HepG2 (cell line): ENCODE measurements around the gene HMGCS2. TPM values are rescaled to one million over a fixed set of nuclear protein-coding genes. Genes with fewer than 3 reads are reported as not detected.
A peak's percentile ranks its signal among the peaks of the same experiment; 100 is the strongest.

Source experiments
- ATF4 ChIP-seq, 2 experiments: fragments of 450-650 bp in 1 of 2; sonication (generic) in 1 of 2; formaldehyde crosslinking; IDR thresholded peaks; 2 replicates each; pipeline versions ENCODE4 v1.5.0 to v1.8.0; 2020 to 2022; ENCODE audit warnings: mild to moderate bottlenecking in 1 of 2, missing genetic modification reagents in 1 of 2
- GLI4 ChIP-seq: sonication (generic); formaldehyde crosslinking; IDR thresholded peaks from 2 replicates; pipeline ENCODE4 v1.5.1; 2020; ENCODE audit warnings: missing genetic modification reagents, mild to moderate bottlenecking, moderate library complexity, borderline replicate concordance
- JUND ChIP-seq: sonication (generic); formaldehyde crosslinking; IDR thresholded peaks from 2 replicates; pipeline ENCODE4 v1.8.0; 2022; ENCODE audit warnings: mild to moderate bottlenecking, missing genetic modification reagents
- NFKB2 ChIP-seq: sonication (generic); formaldehyde crosslinking; IDR thresholded peaks from 2 replicates; pipeline ENCODE4 v1.4.0; 2020; ENCODE audit warnings: missing genetic modification reagents, borderline replicate concordance
- ZNF138 ChIP-seq: sonication (generic); formaldehyde crosslinking; IDR thresholded peaks from 2 replicates; pipeline ENCODE4 v1.5.0; 2020; ENCODE audit warnings: mild to moderate bottlenecking, low read depth, missing genetic modification reagents
- ZNF441 ChIP-seq: sonication (generic); formaldehyde crosslinking; IDR thresholded peaks from 2 replicates; pipeline ENCODE4 v1.7.0; 2021; ENCODE audit warnings: missing genetic modification reagents, borderline replicate concordance
- ZNF460 ChIP-seq: sonication (generic); formaldehyde crosslinking; IDR thresholded peaks from 2 replicates; pipeline ENCODE4 v1.5.1; 2020; ENCODE audit warnings: missing genetic modification reagents, mild to moderate bottlenecking, borderline replicate concordance
- ZNF564 ChIP-seq: sonication (generic); formaldehyde crosslinking; IDR thresholded peaks from 2 replicates; pipeline ENCODE4 v1.8.1; 2023; ENCODE audit warnings: mild to moderate bottlenecking, missing genetic modification reagents
- ZNF616 ChIP-seq: sonication (generic); formaldehyde crosslinking; IDR thresholded peaks from 2 replicates; pipeline ENCODE4 v1.5.0; 2020; ENCODE audit warnings: low read depth, mild to moderate bottlenecking, missing genetic modification reagents
- ZNF678 ChIP-seq: sonication (generic); formaldehyde crosslinking; IDR thresholded peaks from 2 replicates; pipeline ENCODE4 v1.4.0; 2020; ENCODE audit warnings: mild to moderate bottlenecking, missing genetic modification reagents
- ZNF788 ChIP-seq: sonication (generic); formaldehyde crosslinking; IDR thresholded peaks from 2 replicates; pipeline ENCODE4 v1.5.0; 2020; ENCODE audit warnings: mild to moderate bottlenecking, missing genetic modification reagents, borderline replicate concordance
- ZSCAN21 ChIP-seq: sonication (generic); formaldehyde crosslinking; IDR thresholded peaks from 2 replicates; pipeline ENCODE4 v1.8.0; 2022; ENCODE audit warnings: mild to moderate bottlenecking, missing genetic modification reagents, moderate library complexity, borderline replicate concordance
- ZSCAN9 ChIP-seq: IDR thresholded peaks from 2 replicates; pipeline ENCODE4 v1.6.1; 2016; ENCODE audit warnings: borderline replicate concordance
- polyA plus RNA-seq, 8 experiments: library from polyadenylated mRNA; depleted of rRNA in 3 of 8; stranded (reverse) in 7 of 8; unstranded in 1 of 8; fragments of >200 nt; fragmentation: Illumina TruSeq in 4 of 8; extraction: Trizol in 4 of 8; gene quantifications; 2 replicates each; pipeline versions ENCODE4 v1.2.1 to v1.2.3, GENCODE V29; 2011 to 2016; ENCODE audit warnings: low read depth in 4 of 8, missing spikeins in 1 of 8, mixed read lengths in 1 of 8; ENCODE audit not compliant: insufficient read depth in 1 of 8
- total RNA-seq, 5 experiments: library from RNA; depleted of rRNA; stranded (reverse); fragments of >200 nt; fragmentation: Illumina TruSeq; extraction: Trizol; gene quantifications; 2 replicates each; pipeline ENCODE4 v1.2.3, GENCODE V29; 2016; ENCODE audit warnings: low read depth in 1 of 5
- TF ChIP-seq, protein P1 (sequence below): sonication (generic); formaldehyde crosslinking; IDR thresholded peaks from 2 replicates; pipeline ENCODE4 v1.4.0; 2020; ENCODE audit warnings: mild to moderate bottlenecking, missing genetic modification reagents
- TF ChIP-seq, protein P2 (sequence below): IDR thresholded peaks from 2 replicates; pipeline ENCODE4 v1.6.1; 2016; ENCODE audit warnings: low read depth
- TF ChIP-seq, protein P3 (sequence below): sonication (generic); formaldehyde crosslinking; IDR thresholded peaks from 2 replicates; pipeline ENCODE4 v1.4.0; 2020; ENCODE audit warnings: missing genetic modification reagents

HMGCS2 gene
- total and polyA plus RNA-seq, 2 of the 13 experiments (the other 11 are each of a cell fraction or from before 2014, with no cell fraction given), result 0.44 to 1.5 TPM

DNA sequence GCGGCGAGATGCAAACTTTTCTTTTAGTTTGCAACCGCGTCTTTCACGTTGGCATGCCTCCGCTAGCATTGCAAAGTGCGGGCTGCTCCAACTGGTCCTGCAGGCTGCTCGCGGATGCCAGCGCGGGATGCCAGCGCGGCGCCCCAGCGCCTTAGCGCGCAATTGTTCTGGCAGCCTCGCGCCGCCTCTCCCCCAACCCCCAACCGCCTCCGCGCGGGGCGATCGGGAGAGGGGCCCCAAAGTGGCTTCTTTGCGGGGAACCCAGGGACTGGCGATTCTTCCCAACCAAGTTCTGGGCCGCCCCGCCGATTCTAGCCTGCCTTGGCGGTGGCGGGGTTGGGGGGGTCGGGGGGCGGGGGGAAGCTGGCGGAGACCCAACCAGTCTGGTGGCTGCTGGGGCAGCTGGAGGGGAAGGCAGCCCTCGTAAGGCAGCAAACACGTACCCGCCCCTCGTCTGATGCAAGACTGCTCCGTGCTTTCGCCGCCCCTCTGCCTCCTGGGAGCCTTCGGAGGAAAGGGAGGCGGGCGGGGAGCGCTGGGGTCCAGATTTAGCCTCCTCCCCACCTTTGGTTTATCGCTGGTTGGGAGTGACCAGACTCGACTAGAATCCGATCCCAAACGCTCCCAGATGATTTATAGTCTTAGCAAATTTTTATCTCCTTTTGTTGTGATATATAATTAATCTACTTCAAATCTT is 56.2 kb downstream of the HMGCS2 start (continued):
- TF ChIP-seq ZNF460 (CRISPR knock-in tag), result no peak
- TF ChIP-seq, protein P1, sequence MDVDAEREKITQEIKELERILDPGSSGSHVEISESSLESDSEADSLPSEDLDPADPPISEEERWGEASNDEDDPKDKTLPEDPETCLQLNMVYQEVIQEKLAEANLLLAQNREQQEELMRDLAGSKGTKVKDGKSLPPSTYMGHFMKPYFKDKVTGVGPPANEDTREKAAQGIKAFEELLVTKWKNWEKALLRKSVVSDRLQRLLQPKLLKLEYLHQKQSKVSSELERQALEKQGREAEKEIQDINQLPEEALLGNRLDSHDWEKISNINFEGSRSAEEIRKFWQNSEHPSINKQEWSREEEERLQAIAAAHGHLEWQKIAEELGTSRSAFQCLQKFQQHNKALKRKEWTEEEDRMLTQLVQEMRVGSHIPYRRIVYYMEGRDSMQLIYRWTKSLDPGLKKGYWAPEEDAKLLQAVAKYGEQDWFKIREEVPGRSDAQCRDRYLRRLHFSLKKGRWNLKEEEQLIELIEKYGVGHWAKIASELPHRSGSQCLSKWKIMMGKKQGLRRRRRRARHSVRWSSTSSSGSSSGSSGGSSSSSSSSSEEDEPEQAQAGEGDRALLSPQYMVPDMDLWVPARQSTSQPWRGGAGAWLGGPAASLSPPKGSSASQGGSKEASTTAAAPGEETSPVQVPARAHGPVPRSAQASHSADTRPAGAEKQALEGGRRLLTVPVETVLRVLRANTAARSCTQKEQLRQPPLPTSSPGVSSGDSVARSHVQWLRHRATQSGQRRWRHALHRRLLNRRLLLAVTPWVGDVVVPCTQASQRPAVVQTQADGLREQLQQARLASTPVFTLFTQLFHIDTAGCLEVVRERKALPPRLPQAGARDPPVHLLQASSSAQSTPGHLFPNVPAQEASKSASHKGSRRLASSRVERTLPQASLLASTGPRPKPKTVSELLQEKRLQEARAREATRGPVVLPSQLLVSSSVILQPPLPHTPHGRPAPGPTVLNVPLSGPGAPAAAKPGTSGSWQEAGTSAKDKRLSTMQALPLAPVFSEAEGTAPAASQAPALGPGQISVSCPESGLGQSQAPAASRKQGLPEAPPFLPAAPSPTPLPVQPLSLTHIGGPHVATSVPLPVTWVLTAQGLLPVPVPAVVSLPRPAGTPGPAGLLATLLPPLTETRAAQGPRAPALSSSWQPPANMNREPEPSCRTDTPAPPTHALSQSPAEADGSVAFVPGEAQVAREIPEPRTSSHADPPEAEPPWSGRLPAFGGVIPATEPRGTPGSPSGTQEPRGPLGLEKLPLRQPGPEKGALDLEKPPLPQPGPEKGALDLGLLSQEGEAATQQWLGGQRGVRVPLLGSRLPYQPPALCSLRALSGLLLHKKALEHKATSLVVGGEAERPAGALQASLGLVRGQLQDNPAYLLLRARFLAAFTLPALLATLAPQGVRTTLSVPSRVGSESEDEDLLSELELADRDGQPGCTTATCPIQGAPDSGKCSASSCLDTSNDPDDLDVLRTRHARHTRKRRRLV, result no peak
- TF ChIP-seq JUND (CRISPR knock-in tag), result no peak
- no peak for TF ChIP-seq ZSCAN21 (CRISPR knock-in tag)
- TF ChIP-seq GLI4, result no peak
- TF ChIP-seq ZNF564 (CRISPR knock-in tag), result no peak
- no peak for TF ChIP-seq ZNF678 (CRISPR knock-in tag)
- peak; percentile 51; the same call in 1 of the 2 replicates for TF ChIP-seq ZNF788 (CRISPR knock-in tag)
- peak; percentile 61 to 99; a peak in 2 of 4 replicates for TF ChIP-seq ATF4 (CRISPR knock-in tag; IDR thresholded peaks at IDR 0.05)
- peak; percentile 17; the same call in 1 of the 2 replicates for TF ChIP-seq ZSCAN9
- peak; percentile 69; the same call in 1 of the 2 replicates for TF ChIP-seq NFKB2
- no peak for TF ChIP-seq ZNF616 (CRISPR knock-in tag)
- TF ChIP-seq, protein P2, sequence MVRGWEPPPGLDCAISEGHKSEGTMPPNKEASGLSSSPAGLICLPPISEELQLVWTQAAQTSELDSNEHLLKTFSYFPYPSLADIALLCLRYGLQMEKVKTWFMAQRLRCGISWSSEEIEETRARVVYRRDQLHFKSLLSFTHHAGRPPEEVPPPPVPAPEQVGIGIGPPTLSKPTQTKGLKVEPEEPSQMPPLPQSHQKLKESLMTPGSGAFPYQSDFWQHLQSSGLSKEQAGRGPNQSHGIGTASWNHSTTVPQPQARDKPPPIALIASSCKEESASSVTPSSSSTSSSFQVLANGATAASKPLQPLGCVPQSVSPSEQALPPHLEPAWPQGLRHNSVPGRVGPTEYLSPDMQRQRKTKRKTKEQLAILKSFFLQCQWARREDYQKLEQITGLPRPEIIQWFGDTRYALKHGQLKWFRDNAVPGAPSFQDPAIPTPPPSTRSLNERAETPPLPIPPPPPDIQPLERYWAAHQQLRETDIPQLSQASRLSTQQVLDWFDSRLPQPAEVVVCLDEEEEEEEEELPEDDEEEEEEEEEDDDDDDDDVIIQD (CRISPR knock-in tag), result no peak
- TF ChIP-seq, protein P3, sequence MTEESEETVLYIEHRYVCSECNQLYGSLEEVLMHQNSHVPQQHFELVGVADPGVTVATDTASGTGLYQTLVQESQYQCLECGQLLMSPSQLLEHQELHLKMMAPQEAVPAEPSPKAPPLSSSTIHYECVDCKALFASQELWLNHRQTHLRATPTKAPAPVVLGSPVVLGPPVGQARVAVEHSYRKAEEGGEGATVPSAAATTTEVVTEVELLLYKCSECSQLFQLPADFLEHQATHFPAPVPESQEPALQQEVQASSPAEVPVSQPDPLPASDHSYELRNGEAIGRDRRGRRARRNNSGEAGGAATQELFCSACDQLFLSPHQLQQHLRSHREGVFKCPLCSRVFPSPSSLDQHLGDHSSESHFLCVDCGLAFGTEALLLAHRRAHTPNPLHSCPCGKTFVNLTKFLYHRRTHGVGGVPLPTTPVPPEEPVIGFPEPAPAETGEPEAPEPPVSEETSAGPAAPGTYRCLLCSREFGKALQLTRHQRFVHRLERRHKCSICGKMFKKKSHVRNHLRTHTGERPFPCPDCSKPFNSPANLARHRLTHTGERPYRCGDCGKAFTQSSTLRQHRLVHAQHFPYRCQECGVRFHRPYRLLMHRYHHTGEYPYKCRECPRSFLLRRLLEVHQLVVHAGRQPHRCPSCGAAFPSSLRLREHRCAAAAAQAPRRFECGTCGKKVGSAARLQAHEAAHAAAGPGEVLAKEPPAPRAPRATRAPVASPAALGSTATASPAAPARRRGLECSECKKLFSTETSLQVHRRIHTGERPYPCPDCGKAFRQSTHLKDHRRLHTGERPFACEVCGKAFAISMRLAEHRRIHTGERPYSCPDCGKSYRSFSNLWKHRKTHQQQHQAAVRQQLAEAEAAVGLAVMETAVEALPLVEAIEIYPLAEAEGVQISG (CRISPR knock-in tag), result peak; percentile 58
- 0 out of 2 replicates have a peak, but pooled peaks have one; percentile 3 for TF ChIP-seq ZNF441 (CRISPR knock-in tag)
- no peak for TF ChIP-seq ZNF138 (CRISPR knock-in tag)
